ENCODE measurements around the gene PWWP2B. TPM values are rescaled to one million over a fixed set of nuclear protein-coding genes. Genes with fewer than 3 reads are reported as not detected.

Gene PWWP2B
- total and polyA plus RNA-seq, 2 of the 8 experiments (the other 6 are each of a cell fraction or from before 2014, with no cell fraction given): 5.3 to 10.8 TPM

GRCh38 chr10:132369636-132370185 is 27.3 kb upstream of the PWWP2B start (continued):
- TF ChIP-seq CHD7 (IDR thresholded peaks at IDR 0.05; ENCODE audit: insufficient replicate concordance, low read length) (no peak), CREB1 (IDR thresholded peaks at IDR 0.05) (no peak), SIN3A (conservative IDR thresholded peaks at IDR 0.05 in 1 of 2, IDR thresholded peaks at IDR 0.05 in 1 of 2; ENCODE audit: low read depth in 1 of 2, low read length in 2 of 2) (no peak), MAFK (IDR thresholded peaks at IDR 0.05; ENCODE audit: low read depth, low read length) (no peak), CHD2 (IDR thresholded peaks at IDR 0.05; ENCODE audit: low read length) (no peak), POLR2A (IDR thresholded peaks at IDR 0.05; ENCODE audit: control extremely low read depth in 1 of 2, low read depth in 2 of 2, low read length in 2 of 2) (no peak), RAD21 (IDR thresholded peaks at IDR 0.05 in 1 of 2, conservative IDR thresholded peaks at IDR 0.05 in 1 of 2; ENCODE audit: low read depth in 2 of 2, low read length in 2 of 2) (no peak)

Measured in H1 (cell line).